Placental pericyte (primary cell): ENCODE data around the gene TMC2. TPM values are rescaled to one million over a fixed set of nuclear protein-coding genes. Genes with fewer than 3 reads are reported as not detected.

Experiments
- small RNA-seq: library from RNA; depleted of rRNA; stranded (forward); fragments of <200 nt; gene quantifications from one replicate; pipeline ENCODE3, GENCODE V24; 2012; ENCODE audit warnings: low replicate concordance
- total RNA-seq: library from RNA; depleted of rRNA; stranded (reverse); fragments of >200 nt; gene quantifications from 2 replicates; pipeline ENCODE4 v1.2.3, GENCODE V29; 2012

Gene TMC2, protein sequence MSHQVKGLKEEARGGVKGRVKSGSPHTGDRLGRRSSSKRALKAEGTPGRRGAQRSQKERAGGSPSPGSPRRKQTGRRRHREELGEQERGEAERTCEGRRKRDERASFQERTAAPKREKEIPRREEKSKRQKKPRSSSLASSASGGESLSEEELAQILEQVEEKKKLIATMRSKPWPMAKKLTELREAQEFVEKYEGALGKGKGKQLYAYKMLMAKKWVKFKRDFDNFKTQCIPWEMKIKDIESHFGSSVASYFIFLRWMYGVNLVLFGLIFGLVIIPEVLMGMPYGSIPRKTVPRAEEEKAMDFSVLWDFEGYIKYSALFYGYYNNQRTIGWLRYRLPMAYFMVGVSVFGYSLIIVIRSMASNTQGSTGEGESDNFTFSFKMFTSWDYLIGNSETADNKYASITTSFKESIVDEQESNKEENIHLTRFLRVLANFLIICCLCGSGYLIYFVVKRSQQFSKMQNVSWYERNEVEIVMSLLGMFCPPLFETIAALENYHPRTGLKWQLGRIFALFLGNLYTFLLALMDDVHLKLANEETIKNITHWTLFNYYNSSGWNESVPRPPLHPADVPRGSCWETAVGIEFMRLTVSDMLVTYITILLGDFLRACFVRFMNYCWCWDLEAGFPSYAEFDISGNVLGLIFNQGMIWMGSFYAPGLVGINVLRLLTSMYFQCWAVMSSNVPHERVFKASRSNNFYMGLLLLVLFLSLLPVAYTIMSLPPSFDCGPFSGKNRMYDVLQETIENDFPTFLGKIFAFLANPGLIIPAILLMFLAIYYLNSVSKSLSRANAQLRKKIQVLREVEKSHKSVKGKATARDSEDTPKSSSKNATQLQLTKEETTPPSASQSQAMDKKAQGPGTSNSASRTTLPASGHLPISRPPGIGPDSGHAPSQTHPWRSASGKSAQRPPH
- not detected in 2 replicates for total RNA-seq

DNA sequence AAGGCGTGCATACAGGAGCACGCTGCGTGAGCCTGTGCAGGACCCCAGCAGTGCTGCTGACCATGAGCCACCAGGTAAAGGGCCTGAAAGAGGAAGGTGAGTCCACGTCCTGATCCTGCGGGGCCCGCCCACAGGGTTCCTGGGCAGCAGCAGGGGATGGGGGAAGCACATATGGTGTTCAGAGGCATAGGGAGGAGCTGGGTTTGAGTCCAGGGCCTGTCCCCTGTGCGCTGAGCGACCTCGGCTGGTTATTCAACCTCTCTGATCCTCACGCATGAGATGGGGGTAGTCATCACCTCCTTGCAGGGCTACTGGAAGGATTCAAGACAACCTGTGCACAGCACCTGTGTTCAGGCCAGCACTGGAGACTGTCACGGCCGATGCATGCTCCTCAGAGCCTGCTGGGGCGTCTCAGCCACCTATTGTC, at the start of gene TMC2:
TMC2 (plus strand) TSS at position 14 of the 427 bp plus-strand sequence; CDS start at position 63, 49 bp downstream.

DNA sequence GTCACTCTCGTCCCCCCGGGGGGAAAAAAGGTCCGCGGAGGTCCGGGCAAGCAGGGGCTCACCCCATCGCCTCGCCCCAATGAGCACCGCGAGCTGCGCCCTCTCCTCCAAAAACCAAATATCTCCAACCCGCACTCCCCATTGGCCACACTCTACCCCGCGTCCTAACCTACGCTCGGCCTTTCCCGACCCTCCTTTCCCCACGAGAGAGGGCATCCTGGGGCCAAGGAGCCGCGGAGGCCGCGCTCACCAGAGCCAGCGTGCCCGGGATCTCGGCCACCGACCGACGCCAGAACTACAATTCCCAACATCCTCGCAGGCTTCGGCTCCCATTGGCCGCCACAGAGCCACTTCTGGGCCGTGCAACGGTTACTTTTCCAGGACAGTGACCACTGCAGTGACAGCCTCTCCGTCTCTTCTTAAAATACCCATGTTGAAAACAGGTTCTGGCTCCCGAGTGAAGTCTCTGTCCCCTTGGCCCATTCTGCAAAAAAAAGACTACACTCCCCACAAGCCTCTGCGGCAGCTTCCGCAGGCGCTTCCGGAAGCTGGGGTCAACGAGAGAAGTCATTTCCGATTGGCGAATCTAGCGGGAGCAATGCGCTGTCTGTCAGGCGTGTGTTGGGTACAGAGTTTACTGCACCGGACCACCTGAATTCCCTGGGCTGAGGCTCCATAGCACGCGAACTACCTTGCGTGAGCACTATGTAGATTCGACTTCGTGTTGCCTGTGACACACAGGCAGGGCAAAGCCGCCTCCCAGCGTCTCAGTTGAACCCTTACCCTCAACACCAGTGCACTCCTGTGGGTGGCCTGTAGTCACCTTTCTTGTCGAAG, 27.5 kb upstream of the TMC2 start, which contains the start of gene ZNF343:
ZNF343 (minus strand) TSS at position 285 of the 837 bp plus-strand sequence. CDS start 15,020 bp downstream, outside the sequence.

DNA sequence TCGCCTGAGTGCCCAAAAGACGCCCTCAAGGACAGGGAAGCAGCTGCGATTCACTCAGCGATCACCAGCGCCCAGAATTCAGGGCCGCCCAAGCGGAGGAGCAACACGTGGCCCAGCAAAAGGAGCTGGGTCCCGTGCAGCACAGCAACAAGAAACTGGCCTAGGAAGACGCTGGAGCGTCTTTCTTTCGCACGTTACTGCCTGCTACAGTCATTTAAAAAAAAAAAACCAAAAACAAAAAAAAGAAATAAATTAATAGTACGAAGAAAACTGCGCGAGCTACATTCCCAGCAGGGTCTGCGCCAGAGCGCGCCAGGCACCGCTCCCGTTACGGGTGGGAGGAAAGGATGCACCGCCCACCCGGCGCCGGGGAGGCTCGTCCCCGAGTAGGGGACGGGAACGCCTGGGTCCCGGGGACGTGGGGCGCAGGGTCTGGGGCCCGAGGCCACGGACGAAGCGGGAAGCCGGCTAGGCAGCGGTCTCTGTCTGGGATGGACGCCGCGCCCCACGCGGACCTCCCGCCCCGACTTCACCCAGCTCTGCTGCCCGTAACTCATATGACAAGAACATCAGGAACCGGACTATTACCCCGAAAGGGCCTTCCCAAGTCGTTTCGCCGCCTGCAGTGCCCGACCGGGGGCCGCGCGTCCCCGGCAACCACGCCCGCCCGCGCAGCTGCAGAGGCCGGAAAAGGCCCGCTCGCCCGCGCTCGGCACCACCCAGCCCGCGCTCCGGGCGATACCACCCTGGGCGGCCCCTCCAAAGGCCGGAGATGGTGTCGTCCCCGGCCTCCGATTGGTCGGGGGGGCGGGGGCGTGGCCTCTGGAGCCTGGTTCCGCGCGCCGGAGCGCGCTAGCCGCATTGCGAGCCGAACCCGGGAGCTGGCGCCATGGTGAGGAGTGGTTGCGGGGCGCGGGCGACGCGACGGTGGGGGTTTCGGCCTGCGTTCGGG, 115.7 kb downstream of the TMC2 start, which contains the start of gene NOP56:
NOP56 (plus strand) TSS at position 861 of the 952 bp plus-strand sequence; CDS start at position 890, 29 bp downstream.

DNA sequence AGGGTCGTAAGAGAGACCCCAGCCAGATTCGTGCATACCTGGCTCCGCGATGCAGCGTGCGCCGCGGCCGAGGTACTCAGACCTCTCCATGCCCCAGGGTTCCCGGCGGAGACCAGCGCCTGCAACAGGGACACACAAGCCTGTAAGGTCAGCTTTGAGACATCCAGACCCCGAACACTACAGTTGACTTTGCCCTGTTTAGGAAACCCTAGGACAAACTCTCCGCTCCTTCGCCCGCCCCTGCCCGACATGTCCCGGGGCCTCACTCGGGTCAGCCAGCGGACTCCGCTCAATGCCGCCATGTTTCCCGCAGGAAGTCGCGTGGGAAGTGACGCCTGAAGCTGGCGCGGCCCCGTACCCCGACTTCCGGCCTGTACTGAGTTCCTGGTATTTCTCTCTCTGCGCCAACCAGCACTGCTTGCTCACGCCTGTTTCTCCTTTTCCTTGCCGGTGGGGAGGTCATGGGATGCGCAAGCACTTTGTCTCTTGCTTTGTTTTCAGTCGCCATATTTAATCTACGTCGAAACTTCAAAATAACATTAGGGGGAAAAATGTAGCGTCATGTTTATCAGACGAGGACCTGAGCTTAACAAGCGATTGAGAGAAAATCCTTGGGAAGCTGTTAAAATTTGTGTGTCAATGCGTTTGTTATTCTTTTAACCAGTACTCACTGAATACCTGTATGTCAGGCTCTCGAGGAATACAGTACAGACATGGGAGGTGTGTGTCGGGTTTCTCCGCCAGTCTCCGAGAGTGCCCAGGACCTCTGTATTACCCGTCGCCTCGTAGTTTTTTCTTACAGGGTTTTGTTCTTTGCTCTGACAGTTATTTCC, 127.7 kb downstream of the TMC2 start, which contains the start of gene IDH3B:
IDH3B (minus strand) TSS at position 330 of the 833 bp plus-strand sequence; CDS start at position 302, 28 bp downstream.

Small RNA genes within 50 kb of the gene (small RNA-seq; reads per million reads assigned to genes)
- gene SNORA51 (not detected), gene SNORD110 (not detected), gene SNORD56 (not detected), gene SNORD57 (not detected), gene SNORD86 (not detected)

Other genes starting within 250 kb of the TMC2 start
- not detected in 2 replicates for gene TGM3, start 240.6 kb upstream of the TMC2 start, total RNA-seq
- not detected in 2 replicates for gene TGM6, start 155.7 kb upstream of the TMC2 start, total RNA-seq
- 117 and 242 TPM in 2 replicates for gene SNRPB, start 65.8 kb upstream of the TMC2 start, total RNA-seq
- 7.7 and 13.9 TPM in 2 replicates for gene ZNF343, start 27.7 kb upstream of the TMC2 start, total RNA-seq
- 148 and 182 TPM in 2 replicates for gene NOP56, start 116.1 kb downstream of the TMC2 start, total RNA-seq
- 98.4 and 113 TPM in 2 replicates for gene IDH3B, start 127.6 kb downstream of the TMC2 start, total RNA-seq
- gene EBF4, start 156.2 kb downstream of the TMC2 start, total RNA-seq = 1.0 and 1.1 TPM in 2 replicates